Brain microvascular endothelial cell (primary cell): ENCODE measurements around the gene LRRC71.

Source experiments
- DNase-seq: peaks from one replicate; pipeline ENCODE4 v3.0.0-alpha.2; 2020
- H3K27ac ChIP-seq: fragments of 250-450 bp; sonication (Bioruptor Pico); 2 replicates; pipeline ENCODE4 v1.5.1; 2020; ENCODE audit warnings: mild to moderate bottlenecking, moderate library complexity
- H3K27me3 ChIP-seq: fragments of 250-450 bp; sonication (Bioruptor Pico); replicated peaks from 2 replicates; pipeline ENCODE4 v1.5.1; 2020; ENCODE audit warnings: mild to moderate bottlenecking
- H3K36me3 ChIP-seq: fragments of 250-450 bp; sonication (Bioruptor Pico); replicated peaks from 2 replicates; pipeline ENCODE4 v1.5.1; 2020; ENCODE audit warnings: mild to moderate bottlenecking
- H3K4me3 ChIP-seq: 2 replicates; pipeline ENCODE4 v1.5.1; 2011; ENCODE audit warnings: low read depth, mild to moderate bottlenecking, control low read depth, low read length, moderate library complexity
- in situ Hi-C: cut with HindIII; loops from 2 replicates; pipeline ENCODE4 v1.10.0; 2017; ENCODE audit warnings: low sequenced_read_pairs, low pct_ligation_motif_present
- TF ChIP-seq, protein P1 (sequence below): IDR thresholded peaks from 2 replicates; pipeline ENCODE4 v1.5.1; 2011; ENCODE audit warnings: low read depth, mild to moderate bottlenecking, moderate library complexity, low read length, control low read depth, inconsistent platforms; ENCODE audit errors: missing control alignments

The LRRC71 gene

DNA sequence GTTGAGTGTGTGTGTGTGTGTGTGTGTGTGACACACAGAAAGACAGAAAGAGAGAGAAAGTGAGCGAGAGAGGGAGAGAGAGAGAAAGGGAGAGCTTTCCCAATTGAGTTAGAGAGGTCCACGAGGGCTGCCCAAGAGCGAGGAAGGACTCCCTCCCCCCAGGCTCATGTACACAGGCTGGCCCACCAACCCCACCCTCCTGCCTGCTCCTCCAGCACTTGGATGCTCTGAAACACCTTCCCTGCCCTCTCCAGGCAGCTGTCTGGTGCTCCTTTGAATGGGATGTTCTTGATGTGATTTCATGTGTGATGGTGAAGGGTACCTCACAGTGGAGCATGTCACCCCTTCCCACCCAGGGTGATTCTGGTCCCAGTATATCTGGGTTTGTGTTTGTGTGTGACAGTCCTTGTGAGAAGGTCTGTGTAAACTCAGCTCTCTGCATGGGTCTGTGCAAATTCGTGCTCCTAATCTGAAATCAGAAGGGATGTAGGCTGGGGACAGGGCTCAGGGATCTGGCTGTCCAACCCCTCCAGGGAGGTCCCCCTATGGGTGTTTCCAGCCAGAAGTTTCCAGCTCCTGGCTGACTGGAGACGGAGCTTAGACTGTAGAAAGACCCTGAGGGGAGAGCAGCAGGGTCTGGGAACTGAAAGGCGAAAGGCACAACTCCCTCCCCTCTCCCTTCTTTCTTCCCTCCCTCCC is 33.7 kb upstream of the LRRC71 start:
- no peak overlapping the region for H3K4me3 ChIP-seq
- peaks cover 18% of the 10 kb centered on the region for H3K27me3 ChIP-seq
- no peak for DNase-seq
- TF ChIP-seq, protein P1, sequence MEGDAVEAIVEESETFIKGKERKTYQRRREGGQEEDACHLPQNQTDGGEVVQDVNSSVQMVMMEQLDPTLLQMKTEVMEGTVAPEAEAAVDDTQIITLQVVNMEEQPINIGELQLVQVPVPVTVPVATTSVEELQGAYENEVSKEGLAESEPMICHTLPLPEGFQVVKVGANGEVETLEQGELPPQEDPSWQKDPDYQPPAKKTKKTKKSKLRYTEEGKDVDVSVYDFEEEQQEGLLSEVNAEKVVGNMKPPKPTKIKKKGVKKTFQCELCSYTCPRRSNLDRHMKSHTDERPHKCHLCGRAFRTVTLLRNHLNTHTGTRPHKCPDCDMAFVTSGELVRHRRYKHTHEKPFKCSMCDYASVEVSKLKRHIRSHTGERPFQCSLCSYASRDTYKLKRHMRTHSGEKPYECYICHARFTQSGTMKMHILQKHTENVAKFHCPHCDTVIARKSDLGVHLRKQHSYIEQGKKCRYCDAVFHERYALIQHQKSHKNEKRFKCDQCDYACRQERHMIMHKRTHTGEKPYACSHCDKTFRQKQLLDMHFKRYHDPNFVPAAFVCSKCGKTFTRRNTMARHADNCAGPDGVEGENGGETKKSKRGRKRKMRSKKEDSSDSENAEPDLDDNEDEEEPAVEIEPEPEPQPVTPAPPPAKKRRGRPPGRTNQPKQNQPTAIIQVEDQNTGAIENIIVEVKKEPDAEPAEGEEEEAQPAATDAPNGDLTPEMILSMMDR = no peak
- H3K36me3 ChIP-seq = no peaks in the 10 kb centered on the region
- in situ Hi-C loops = no loop called here
- no peak overlapping the region for H3K27ac ChIP-seq

DNA sequence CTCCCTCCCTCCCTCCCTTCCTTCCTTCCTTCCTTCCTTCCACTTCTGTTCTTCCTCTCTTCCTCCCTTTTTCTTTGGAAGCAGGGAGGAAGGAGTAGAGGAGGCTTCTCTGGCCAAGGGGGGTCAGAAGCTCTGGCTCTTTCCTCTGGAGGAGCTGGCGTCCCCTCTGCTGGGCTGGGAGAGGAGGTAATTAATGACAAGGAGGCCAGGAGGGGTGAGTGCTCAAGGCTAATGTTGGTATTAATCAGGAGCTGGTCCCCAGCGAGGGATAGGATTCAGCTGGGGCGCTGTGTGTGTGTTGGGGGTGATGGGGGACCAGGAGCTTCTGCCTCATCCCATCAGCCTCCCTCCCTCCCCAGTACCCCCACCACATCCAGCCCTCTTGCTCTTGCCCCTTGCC is 33.1 kb upstream of the LRRC71 start:
- in situ Hi-C loops = no loop called here
- TF ChIP-seq, protein P1 = no peak
- Histone ChIP-seq H3K36me3 (no peaks in the 10 kb centered on the region), H3K4me3 (no peak overlapping the region), H3K27me3 (peaks cover 15% of the 10 kb centered on the region), H3K27ac (no peak overlapping the region)
- DNase-seq = no peak

DNA sequence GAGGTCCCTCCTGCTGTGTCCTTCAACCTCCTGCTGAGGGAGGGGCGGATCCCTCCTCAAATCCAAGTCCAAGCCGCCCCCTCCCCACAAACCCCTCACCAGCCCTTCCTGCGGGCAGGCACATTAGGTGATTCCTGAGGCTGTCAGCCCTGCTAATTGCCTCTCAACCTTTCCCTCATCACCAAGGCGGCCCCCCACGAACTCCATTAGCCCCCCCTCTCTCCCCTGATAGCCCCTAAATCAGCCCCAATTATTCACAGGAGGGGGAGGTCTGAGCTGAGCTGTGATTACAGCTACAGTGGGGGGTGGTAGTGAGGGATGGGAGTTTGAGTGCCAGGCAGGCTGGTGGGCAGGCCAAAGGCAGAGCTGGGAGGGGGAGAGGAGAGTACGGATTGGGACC is 32.7 kb upstream of the LRRC71 start:
- H3K27ac ChIP-seq = no peak overlapping the region
- DNase-seq = no peak

DNA sequence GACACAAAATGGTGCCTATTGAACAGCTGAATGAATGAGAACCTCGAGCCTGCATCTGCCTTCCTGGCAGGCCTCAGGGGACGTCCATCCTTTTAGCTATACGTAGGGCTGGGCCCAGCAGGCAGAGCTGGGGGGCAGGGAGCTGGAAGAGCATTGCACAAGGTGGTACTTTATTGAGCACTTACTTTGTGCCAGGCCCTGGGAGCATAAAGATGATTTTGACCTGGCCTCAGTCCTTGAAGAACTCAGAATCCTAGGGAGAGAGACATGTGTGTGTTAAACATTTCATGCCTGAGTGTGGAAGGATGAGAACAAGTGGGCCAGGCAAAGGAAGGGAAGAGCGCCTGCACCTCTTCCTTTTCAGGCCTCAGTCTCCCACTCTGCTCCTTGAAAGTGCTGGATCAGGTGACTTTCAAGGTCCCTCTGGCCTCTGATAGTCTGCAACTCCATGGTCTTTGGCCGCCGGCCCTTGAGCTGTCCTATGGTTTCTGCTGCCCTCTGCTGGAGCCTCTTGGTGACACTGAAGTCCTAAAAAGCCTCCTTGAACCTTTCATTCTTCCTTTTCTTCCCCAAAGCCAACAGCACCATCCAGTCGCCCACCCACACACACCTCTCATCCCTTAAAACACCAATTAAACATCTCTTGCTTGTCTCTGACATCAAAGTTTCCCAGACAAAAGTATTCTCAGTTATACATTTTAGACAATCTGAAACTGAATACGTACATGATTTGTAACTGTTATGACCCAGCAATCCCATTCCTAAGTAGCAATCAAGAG is 30.4 kb upstream of the LRRC71 start:
- Histone ChIP-seq H3K4me3 (no peak overlapping the region), H3K27ac (no peak overlapping the region), H3K27me3 (peaks cover 9% of the 10 kb centered on the region), H3K36me3 (no peaks in the 10 kb centered on the region)
- in situ Hi-C loops = no loop called here
- peak; percentile 73 for DNase-seq
- TF ChIP-seq, protein P1 = peak; percentile 92

More for the DNA sequence above, 32.7 kb upstream of the LRRC71 start:
- TF ChIP-seq, protein P1 = no peak
- Histone ChIP-seq H3K4me3 (no peak overlapping the region), H3K27me3 (peaks cover 15% of the 10 kb centered on the region), H3K36me3 (no peaks in the 10 kb centered on the region)
- in situ Hi-C loops = no loop called here

DNA sequence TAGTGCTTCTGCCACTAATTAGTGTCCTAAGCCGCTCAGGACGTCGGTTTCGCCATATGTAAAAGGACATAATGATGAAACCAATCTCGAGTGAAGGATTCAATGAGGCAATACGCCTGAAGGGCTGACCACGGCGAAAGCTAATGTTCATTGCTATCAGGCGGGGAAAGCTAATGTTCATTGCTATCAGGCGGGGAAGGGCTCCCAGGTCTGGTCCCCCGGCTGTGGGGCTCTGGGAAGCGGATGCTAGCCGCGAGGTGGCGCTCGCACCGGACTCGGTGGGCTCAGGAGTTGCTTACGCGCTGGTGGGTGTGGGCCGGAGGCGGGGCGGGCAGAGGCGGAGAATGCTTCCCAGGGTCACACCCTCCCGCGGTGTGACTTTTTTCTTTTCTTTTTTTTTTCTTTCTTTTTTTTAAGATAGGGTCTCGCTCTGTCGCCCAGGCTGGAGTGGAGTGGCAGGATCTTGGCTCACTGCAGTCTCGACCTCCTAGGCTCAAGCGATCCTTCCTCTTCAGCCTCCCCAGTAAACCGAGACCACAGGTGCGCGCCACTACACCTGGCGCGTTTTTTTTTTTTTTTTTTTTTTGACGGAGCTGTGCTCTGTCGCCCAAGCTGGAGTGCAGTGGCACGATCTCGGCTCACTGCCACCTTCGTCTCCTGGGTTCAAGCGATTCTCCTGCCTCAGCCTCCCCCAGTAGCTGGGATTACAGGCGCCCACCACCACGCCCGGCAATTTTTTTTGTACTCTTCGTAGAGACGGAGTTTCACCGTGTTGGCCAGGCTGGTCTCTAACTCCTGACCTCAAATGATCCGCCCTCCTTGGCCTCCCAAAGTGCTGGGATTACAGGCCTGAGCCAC is 28.0 kb upstream of the LRRC71 start:
- H3K4me3 ChIP-seq = peak overlapping the region; percentile 32
- H3K27me3 ChIP-seq = no peaks in the 10 kb centered on the region
- in situ Hi-C loops = no loop called here

More for the DNA sequence above, 28.0 kb upstream of the LRRC71 start:
- no peaks in the 10 kb centered on the region for H3K36me3 ChIP-seq
- DNase-seq = peak; percentile 84
- TF ChIP-seq, protein P1 = peak; percentile 92
- no peak overlapping the region for H3K27ac ChIP-seq
